ENCODE results near the gene PYGB.

- no peak for TF ChIP-seq OSR1 (CRISPR knock-in tag; IDR thresholded peaks at IDR 0.05)
- no peak for TF ChIP-seq SNAI2 (CRISPR knock-in tag; IDR thresholded peaks at IDR 0.05)
- TF ChIP-seq, protein P1, sequence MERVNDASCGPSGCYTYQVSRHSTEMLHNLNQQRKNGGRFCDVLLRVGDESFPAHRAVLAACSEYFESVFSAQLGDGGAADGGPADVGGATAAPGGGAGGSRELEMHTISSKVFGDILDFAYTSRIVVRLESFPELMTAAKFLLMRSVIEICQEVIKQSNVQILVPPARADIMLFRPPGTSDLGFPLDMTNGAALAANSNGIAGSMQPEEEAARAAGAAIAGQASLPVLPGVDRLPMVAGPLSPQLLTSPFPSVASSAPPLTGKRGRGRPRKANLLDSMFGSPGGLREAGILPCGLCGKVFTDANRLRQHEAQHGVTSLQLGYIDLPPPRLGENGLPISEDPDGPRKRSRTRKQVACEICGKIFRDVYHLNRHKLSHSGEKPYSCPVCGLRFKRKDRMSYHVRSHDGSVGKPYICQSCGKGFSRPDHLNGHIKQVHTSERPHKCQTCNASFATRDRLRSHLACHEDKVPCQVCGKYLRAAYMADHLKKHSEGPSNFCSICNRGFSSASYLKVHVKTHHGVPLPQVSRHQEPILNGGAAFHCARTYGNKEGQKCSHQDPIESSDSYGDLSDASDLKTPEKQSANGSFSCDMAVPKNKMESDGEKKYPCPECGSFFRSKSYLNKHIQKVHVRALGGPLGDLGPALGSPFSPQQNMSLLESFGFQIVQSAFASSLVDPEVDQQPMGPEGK (CRISPR knock-in tag; IDR thresholded peaks at IDR 0.05; ENCODE audit: borderline replicate concordance), result no peak
- no peak for TF ChIP-seq ZNF70 (CRISPR knock-in tag; IDR thresholded peaks at IDR 0.05)
- no peak for TF ChIP-seq ISL1 (CRISPR knock-in tag; IDR thresholded peaks at IDR 0.05)
Observed at GRCh38 chr20:25209911-25210310, 38.0 kb upstream of the PYGB start.
